Endometrial microvascular endothelial cells (primary cell): ENCODE data around the gene B4GALNT4. TPM values are rescaled to one million over a fixed set of nuclear protein-coding genes. Genes with fewer than 3 reads are reported as not detected.
"Not testable (repeated sequence)": the region's sequence is repeated elsewhere in the genome, so short reads cannot be mapped to it uniquely, and the experiment has no call there.

ENCODE experiments used
- in situ Hi-C: cut with HindIII; loops from 2 replicates; pipeline ENCODE4 v1.10.0; 2017; ENCODE audit warnings: low sequenced_read_pairs, low pct_unique_long_range_greater_than_20kb; ENCODE audit errors: inconsistent ontology term
- total RNA-seq: library from RNA; depleted of rRNA; stranded (reverse); fragments of >200 nt; gene quantifications from one replicate; pipeline ENCODE4 v1.2.3, GENCODE V29; 2015; ENCODE audit errors: inconsistent ontology term

The B4GALNT4 gene
- total RNA-seq, 1 donor from 2014 or later, result 0.09 TPM

GRCh38 chr11:398826-399225, 29.5 kb downstream of the B4GALNT4 start:
- in situ Hi-C loops, result no loop called here

DNA sequence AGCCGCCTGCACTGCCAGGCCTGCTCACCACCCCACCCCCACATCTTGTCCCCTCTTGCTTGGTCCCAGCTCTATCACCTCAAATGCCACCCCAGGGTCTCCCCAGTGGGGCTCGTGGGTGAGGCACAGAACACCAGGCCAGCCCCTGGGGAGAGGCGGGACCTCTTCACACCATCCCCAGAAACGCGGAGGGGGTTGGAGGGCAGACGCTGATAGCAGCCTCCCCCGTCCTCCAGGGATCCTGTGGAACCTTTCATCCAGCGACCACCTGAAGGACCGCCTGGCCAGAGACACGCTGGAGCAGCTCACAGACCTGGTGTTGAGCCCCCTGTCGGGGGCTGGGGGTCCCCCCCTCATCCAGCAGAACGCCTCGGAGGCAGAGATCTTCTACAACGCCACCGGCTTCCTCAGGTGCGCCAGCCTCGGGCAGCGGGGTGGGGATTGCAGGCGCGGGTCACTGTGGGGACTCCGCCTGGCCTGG, 30.5 kb downstream of the B4GALNT4 start:
- in situ Hi-C loops, result no loop called here

- in situ Hi-C loops, result no loop called here
Observed at GRCh38 chr11:400241-400689, 31.0 kb downstream of the B4GALNT4 start.

GRCh38 chr11:401196-401595, 31.9 kb downstream of the B4GALNT4 start:
- in situ Hi-C loops, result not testable (repeated sequence)

- in situ Hi-C loops, result no loop called here
Observed at GRCh38 chr11:403021-403760, 33.9 kb downstream of the B4GALNT4 start.

DNA sequence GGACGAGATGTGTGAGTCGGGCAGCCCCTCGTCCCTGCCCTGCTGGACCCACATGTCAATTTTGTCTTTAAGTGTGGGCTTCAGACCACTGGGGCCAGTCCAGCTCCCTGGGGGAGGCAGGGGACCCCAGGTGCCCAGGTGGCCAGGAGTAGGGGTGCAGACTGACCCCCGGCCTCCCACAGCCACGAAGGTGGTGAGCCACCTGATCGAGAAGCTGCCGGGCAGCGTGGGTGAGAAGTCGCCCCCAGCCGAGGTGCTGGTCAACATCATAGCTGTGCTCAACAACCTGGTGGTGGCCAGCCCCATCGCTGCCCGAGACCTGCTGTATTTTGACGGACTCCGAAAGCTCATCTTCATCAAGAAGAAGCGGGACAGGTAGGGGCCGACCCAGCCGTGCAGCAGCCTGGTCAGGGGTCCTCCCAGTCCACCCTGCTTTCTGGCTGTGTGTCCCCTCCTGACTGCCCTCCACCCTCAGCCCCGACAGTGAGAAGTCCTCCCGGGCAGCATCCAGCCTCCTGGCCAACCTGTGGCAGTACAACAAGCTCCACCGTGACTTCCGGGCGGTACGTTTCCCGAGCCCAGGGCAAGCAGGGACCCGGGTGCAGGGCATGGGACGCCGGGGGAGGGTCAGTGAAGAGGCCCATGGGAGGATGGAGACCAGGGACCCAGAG, 34.6 kb downstream of the B4GALNT4 start:
- in situ Hi-C loops, result no loop called here

- in situ Hi-C loops, result no loop called here
Observed at GRCh38 chr11:404551-405264, 35.4 kb downstream of the B4GALNT4 start.

DNA sequence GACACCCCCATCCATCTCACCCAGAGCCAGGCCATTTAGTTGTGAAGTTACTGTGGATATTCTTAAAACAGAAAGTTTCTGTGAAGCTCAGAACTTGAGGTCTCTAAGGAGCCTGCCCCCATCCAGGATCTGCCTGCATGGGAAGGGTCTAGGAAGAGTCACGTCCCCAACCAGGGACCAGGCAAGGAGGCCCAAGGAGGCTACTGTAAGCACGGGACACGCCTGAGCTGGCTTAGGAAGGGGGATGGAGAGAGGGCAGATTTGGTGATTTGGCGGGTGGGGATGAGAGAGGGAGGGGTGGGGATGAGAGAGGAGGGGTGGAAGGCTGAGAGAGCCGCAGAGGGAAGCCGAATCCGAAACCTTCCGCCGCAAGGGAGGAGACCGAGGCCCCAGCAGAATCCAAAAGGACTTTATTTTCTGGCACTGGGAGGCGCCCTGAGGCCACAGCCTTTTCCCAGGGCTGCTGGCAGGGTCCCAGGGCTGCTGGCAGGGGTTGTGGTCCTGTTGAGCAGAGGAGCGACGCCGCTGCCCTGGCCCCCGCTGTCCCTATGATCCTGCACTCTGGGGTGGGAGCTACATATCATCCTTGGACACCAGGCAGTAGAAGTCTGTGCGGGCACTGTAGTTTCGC, 36.1 kb downstream of the B4GALNT4 start:
- in situ Hi-C loops, result no loop called here

DNA sequence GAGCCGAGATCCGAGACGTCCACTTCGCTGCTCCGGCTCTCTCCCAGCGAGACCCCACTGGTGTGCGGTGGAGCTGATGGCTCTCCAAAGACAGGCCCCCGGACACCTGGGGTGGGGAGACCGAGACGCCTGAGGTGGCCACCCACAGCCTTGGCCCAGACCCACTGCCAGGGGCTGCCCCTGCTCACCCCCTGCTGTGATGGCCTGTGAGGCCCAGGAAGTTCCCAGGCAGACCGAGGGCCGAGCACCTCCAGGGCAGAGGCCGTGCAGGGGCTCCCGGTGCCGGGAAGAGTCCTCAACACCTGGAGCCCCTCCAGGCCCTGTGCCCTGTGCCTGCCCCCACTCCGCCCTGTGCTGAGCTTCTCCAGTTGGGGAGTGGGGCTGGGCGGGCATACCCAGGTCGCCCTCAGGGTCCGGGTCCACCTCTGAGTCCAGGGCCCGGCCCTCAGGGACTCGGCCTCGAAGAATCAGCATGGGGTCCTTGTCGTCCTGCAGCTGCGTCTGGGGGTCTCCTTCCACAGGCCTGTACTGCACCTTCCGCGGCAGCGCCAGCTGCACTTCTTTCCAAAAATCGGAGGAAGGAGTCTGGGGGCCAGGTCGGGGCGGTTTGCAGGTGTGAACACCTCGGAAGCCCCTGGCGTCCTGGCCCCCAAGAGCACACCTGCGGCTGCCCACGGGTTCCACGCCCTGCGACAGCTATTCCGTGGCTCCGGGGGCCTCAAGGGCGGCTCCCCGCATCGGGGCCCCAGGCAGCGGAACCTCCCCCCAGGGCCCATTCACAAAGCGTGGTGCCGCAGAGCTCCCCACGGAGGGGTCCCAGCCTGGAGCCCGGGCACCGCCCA, 36.9 kb downstream of the B4GALNT4 start:
- in situ Hi-C loops, result no loop called here

- in situ Hi-C loops, result no loop called here
Observed at GRCh38 chr11:406796-407650, 37.7 kb downstream of the B4GALNT4 start.

- in situ Hi-C loops, result no loop called here
Observed at GRCh38 chr11:407651-408123, 38.4 kb downstream of the B4GALNT4 start.

- in situ Hi-C loops, result no loop called here
Observed at GRCh38 chr11:408154-409007, 39.1 kb downstream of the B4GALNT4 start.

DNA sequence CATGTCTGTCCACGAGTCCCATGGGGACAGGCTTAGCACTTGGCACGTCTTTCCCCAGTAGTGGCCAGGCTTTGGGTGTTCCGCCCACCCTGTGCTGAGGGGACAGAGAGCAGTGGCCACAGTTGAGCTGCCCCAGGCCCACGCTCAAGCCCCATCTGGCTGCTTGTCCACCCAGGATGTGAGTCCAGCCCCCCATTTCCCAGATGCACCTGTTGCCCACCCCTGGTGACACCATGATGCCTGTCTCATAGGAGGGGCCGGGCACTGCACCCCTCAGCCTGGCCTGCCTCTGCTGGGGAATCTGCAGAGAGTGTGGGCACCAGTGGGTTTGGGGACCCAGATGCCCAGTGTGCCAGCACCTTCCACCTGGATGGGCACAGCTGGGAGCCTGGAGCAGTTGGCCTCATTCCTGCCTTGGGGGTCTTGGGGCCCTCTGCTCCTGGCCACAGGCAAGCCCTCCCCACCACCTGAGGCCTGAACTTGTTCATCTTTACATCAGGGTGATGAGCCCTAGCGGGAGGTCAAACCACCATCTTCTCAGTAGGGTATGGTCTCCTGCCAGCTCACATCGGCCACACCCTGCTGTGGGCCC, 39.8 kb downstream of the B4GALNT4 start:
- in situ Hi-C loops, result no loop called here

DNA sequence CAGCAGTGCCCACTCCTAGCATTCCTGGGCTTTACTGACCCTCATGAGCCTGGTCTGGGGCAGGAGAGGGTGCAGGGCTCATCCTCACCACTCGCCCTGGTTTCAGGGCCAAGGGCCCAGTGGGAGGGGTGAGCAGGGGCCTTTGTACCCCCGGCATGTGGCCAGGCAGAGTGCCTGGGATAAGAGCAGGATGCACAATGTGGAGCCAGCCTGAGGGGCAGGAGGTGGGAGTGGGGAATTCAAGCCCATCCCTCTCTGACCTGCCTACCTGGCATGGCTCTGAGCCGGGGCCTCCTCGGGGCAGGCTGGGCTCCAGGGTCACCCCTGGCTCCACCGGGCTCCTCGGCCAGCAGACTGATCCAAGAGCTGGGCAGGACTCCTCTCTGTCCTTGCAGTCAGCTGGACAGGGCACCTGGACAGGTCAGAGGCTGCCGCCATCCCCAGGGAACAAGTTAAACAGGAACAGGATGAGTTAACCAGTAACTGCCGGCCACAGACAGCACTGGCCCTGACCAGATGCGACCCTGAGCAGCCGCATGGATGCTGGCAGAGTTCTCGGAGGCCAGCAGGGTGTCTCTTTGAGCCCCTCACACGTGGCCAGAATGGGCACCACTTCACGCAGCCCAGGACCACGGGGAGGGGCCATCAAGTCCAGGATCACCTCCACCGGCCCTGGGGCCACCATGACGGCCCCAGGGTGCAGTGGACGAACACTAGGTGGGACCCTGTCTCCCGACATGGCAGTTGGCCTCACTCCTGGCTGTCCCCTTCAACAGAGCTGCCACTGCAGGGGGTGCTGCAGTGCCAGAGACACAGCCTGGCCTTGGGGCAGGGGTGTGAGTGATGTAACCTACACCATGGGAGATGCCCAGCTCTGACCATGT, 40.5 kb downstream of the B4GALNT4 start:
- in situ Hi-C loops, result no loop called here

DNA sequence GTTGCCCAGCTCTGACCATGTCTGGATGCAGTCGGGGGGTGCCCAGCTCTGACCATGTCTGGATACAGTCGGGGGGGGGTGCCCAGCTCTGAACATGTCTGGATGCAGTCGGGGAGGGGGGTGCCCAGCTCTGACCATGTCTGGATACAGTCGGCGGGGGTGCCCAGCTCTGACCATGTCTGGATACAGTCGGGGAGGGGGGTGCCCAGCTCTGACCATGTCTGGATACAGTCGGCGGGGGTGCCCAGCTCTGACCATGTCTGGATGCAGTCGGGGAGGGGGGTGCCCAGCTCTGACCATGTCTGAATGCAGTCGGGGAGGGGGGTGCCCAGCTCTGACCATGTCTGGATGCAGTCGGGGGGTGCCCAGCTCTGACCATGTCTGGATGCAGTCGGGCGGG, 41.4 kb downstream of the B4GALNT4 start:
- in situ Hi-C loops, result not testable (repeated sequence)
